OCI-LY7 (cell line): Measurements from ENCODE around the gene CPEB4. TPM values are rescaled to one million over a fixed set of nuclear protein-coding genes. Genes with fewer than 3 reads are reported as not detected.
A peak's percentile ranks its signal among the peaks of the same experiment; 100 is the strongest.

Experiments used
- BruUV-seq: library from RNA; stranded (reverse); fragments of 400-500 nt; replicated peaks from 2 replicates; lab custom pipeline; 2021; lab: Mats Ljungman, UMichigan
- CTCF ChIA-PET: fragments of 300-600 bp; sonication (Branson Sonifier 250); formaldehyde crosslinking; loops from one replicate; lab custom pipeline; 2022; ENCODE audit warnings: antibody characterized with exemption; ENCODE audit not compliant: unreplicated experiment; lab: Charles Lee
- POLR2A ChIA-PET: fragments of 300-600 bp; sonication (Branson Sonifier 250); formaldehyde crosslinking; loops from one replicate; lab custom pipeline; 2022; ENCODE audit warnings: antibody characterized with exemption; lab: Charles Lee
- DNase-seq: peaks from one replicate; pipeline ENCODE4 v3.0.0-alpha.2; 2015; ENCODE audit warnings: low spot score
- H2AFZ ChIP-seq: fragments of 200-600 bp; sonication (generic), shearing (Covaris generic); 2 replicates; pipeline ENCODE4 v1.6.1; 2014; ENCODE audit warnings: mild to moderate bottlenecking, antibody characterized with exemption, low read length, moderate library complexity
- H3K27ac ChIP-seq: fragments of 200-600 bp; sonication (generic); 2 replicates; pipeline ENCODE4 v1.5.1; 2014; ENCODE audit warnings: mixed run types, low read depth, mild to moderate bottlenecking, moderate library complexity, low read length, inconsistent platforms; ENCODE audit not compliant: poor library complexity, severe bottlenecking
- H3K36me3 ChIP-seq: fragments of 200-600 bp; sonication (generic); 2 replicates; pipeline ENCODE4 v1.6.1; 2014; ENCODE audit warnings: mild to moderate bottlenecking, antibody characterized with exemption, low read length, moderate library complexity, mixed read lengths; ENCODE audit not compliant: insufficient read depth
- H3K4me1 ChIP-seq: fragments of 200-600 bp; sonication (generic); 2 replicates; pipeline ENCODE4 v1.5.1; 2014; ENCODE audit warnings: mild to moderate bottlenecking, low read length; ENCODE audit not compliant: insufficient read depth, poor library complexity, severe bottlenecking
- H3K4me2 ChIP-seq: fragments of 200-600 bp; sonication (generic); 2 replicates; pipeline ENCODE4 v1.6.1; 2014; ENCODE audit warnings: mild to moderate bottlenecking, low read length
- H3K4me3 ChIP-seq: fragments of 200-600 bp; sonication (generic); 2 replicates; pipeline ENCODE4 v1.5.1; 2014; ENCODE audit warnings: mild to moderate bottlenecking, low read depth, low read length; ENCODE audit not compliant: poor library complexity, severe bottlenecking
- H3K79me2 ChIP-seq: fragments of 200-600 bp; sonication (generic); 2 replicates; pipeline ENCODE4 v1.6.1; 2016; ENCODE audit warnings: low read depth, mild to moderate bottlenecking, low read length, moderate library complexity, mixed read lengths; ENCODE audit not compliant: insufficient read depth
- H3K9me2 ChIP-seq: fragments of 200-600 bp; sonication (generic); 2 replicates; pipeline ENCODE4 v1.6.1; 2016; ENCODE audit warnings: mild to moderate bottlenecking, low read length, mixed read lengths; ENCODE audit not compliant: insufficient read depth
- H3K9me3 ChIP-seq: fragments of 200-600 bp; sonication (generic); 2 replicates; pipeline ENCODE4 v1.6.1; 2014; ENCODE audit warnings: mild to moderate bottlenecking, mixed run types, low read length, mixed read lengths
- H4K20me1 ChIP-seq: fragments of 200-600 bp; sonication (generic); 2 replicates; pipeline ENCODE4 v1.6.1; 2014; ENCODE audit warnings: mild to moderate bottlenecking, antibody characterized with exemption, low read length, moderate library complexity, mixed read lengths; ENCODE audit not compliant: insufficient read depth
- EZH2phosphoT487 ChIP-seq: fragments of 200-600 bp; sonication (generic); IDR thresholded peaks from 2 replicates; pipeline ENCODE4 v1.6.1; 2018; ENCODE audit warnings: low read depth, borderline replicate concordance, mild to moderate bottlenecking, mixed run types, antibody characterized with exemption, low read length, moderate library complexity, mixed read lengths
- intact Hi-C: fragments of 100-400 bp; cut with micrococcal nuclease; formaldehyde crosslinking; loops from one replicate; pipeline ENCODE4 v1.10.0; 2022; ENCODE audit not compliant: unreplicated experiment
- total RNA-seq, 2 experiments: library from RNA; depleted of rRNA in 1 of 2; stranded (reverse); fragments of >200 nt in 1 of 2; shearing (Covaris generic) in 1 of 2; gene quantifications; 2 replicates each; pipeline ENCODE4 v1.2.3, GENCODE V29; 2014 to 2022
- TF ChIP-seq, protein P1 (sequence below): fragments of 200-600 bp; sonication (generic); conservative IDR thresholded peaks from 2 replicates; pipeline ENCODE4 v1.5.1; 2014; ENCODE audit warnings: mild to moderate bottlenecking, antibody characterized with exemption, low read length, moderate library complexity, mixed read lengths

The CPEB4 gene
- total RNA-seq, 2 experiments from 2014 or later, result 12.6 to 31.8 TPM

DNA sequence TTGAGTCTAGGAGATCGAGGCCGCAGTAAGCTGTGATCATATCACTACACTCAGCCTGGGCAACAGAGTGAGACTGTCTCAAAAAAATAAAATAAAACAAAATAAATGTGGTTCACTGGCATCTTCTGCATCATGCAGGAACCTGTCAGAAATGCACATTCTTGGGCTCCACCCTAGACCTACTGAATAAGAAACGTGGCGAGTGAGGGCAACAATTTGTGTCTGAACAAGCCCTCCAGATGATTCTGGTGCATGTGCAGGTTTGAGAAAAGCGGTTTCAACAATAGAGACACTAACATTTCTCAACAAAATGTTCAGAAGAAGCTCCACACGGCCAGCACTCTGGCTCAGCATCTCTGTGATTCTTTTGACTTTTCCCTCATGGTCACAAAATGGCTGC, 42.8 kb upstream of the CPEB4 start:
- Histone ChIP-seq H3K36me3 (peaks cover 5% of the 10 kb centered on the region; the same call in 1 of the 2 replicates), H3K4me1 (no peaks in the 10 kb centered on the region), H3K79me2 (no peaks in the 10 kb centered on the region), H3K4me3 (no peak overlapping the region), H2AFZ (0 out of 2 replicates have a peak overlapping the region, but pooled peaks have one; percentile 17), H3K27ac (no peak overlapping the region), H3K9me3 (peaks cover 13% of the 10 kb centered on the region; the same call in 1 of the 2 replicates), H4K20me1 (no peaks in the 10 kb centered on the region), H3K4me2 (no peak overlapping the region), H3K9me2 (no peaks in the 10 kb centered on the region)
- no peak for DNase-seq
- intact Hi-C loops, result no loop called here
- no peak for TF ChIP-seq EZH2phosphoT487
- TF ChIP-seq, protein P1, sequence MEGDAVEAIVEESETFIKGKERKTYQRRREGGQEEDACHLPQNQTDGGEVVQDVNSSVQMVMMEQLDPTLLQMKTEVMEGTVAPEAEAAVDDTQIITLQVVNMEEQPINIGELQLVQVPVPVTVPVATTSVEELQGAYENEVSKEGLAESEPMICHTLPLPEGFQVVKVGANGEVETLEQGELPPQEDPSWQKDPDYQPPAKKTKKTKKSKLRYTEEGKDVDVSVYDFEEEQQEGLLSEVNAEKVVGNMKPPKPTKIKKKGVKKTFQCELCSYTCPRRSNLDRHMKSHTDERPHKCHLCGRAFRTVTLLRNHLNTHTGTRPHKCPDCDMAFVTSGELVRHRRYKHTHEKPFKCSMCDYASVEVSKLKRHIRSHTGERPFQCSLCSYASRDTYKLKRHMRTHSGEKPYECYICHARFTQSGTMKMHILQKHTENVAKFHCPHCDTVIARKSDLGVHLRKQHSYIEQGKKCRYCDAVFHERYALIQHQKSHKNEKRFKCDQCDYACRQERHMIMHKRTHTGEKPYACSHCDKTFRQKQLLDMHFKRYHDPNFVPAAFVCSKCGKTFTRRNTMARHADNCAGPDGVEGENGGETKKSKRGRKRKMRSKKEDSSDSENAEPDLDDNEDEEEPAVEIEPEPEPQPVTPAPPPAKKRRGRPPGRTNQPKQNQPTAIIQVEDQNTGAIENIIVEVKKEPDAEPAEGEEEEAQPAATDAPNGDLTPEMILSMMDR, result no peak
- ChIA-PET CTCF (interaction anchor here (0.7 kb wide), 1 partner anchor 12 kb away, joined by 3 read pairs; no protein-coding TSS in a partner anchor), POLR2A (interaction anchor here (0.9 to 3.2 kb wide), 6 partner anchors 10 to 103 kb away, joined by 3 to 25 read pairs (median 6); no protein-coding TSS in a partner anchor)
- BruUV-seq, result no TSS peak

DNA sequence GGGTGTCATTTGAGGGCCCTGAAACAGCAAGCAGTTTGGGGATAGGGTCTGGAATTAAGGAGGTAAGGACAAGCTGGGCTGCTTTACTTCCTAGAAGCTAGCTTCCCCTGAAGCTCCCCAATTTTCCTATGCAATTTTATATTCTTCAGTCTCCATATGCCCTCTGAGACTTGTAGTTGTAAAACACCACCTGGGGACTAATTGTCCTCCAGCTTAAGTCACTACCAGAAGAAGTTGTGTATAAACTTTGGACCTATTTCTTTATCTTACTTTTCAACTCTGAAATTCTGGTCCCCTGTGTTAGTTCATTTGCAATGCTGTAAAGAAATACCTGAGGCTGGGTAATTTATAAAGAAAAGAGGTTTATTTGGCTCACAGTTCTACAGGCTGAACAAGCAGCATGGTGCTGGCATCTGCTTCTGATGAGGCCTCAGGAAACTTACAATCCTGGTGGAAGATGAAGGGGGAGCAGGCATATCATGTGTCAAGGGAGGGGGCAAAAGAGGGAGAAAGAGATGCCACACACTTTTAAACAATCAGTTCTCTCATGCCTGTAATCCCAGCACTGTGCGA, 41.1 kb upstream of the CPEB4 start:
- Histone ChIP-seq H3K79me2 (no peaks in the 10 kb centered on the region), H3K4me1 (no peaks in the 10 kb centered on the region), H3K36me3 (peaks cover 5% of the 10 kb centered on the region; the same call in 1 of the 2 replicates), H3K9me2 (no peaks in the 10 kb centered on the region), H3K4me2 (no peak overlapping the region), H3K27ac (no peak overlapping the region), H4K20me1 (no peaks in the 10 kb centered on the region), H3K9me3 (peaks cover 13% of the 10 kb centered on the region; the same call in 1 of the 2 replicates), H3K4me3 (no peak overlapping the region), H2AFZ (no peak overlapping the region)
- no peak for DNase-seq
- TF ChIP-seq EZH2phosphoT487, result no peak
- TF ChIP-seq, protein P1, result no peak
- CTCF ChIA-PET, result no interaction called here
- POLR2A ChIA-PET, result interaction anchor here (0.7 to 2.0 kb wide), 6 partner anchors 9 to 33 kb away, joined by 3 to 8 read pairs (median 4); no protein-coding TSS in a partner anchor
- intact Hi-C loops, result no loop called here
- BruUV-seq, result no TSS peak
